HL-60 (cell line): ENCODE results near the gene EDA.

Experiments
- DNase-seq, 2 experiments: peaks; one replicate each; pipeline ENCODE4 v3.0.0-alpha.2; 2010 to 2020; ENCODE audit warnings: low read depth in 1 of 2, low spot score in 1 of 2
- H3K27ac ChIP-seq: fragments of 250-450 bp; sonication (Bioruptor Pico); replicated peaks from 2 replicates; pipeline ENCODE4 v1.5.1; 2020; ENCODE audit warnings: mild to moderate bottlenecking, moderate library complexity
- H3K27me3 ChIP-seq: fragments of 250-450 bp; sonication (Bioruptor Pico); 2 replicates; pipeline ENCODE4 v1.5.1; 2021; ENCODE audit warnings: mild to moderate bottlenecking, moderate library complexity; ENCODE audit not compliant: insufficient read depth, poor library complexity, severe bottlenecking
- H3K4me3 ChIP-seq: replicated peaks from 2 replicates; pipeline ENCODE4 v1.5.1; 2011; ENCODE audit warnings: mild to moderate bottlenecking, control low read depth, low read length; ENCODE audit not compliant: insufficient read depth
- CTCF ChIP-seq: IDR thresholded peaks from one replicate; pipeline ENCODE4 v1.5.1; 2011; ENCODE audit warnings: low read length, control low read depth, inconsistent platforms; ENCODE audit not compliant: insufficient read depth
- GABPA ChIP-seq: IDR thresholded peaks from 2 replicates; pipeline ENCODE4 v1.6.1; 2012; ENCODE audit warnings: low read depth
- POLR2AphosphoS5 ChIP-seq: IDR thresholded peaks from 2 replicates; pipeline ENCODE4 v1.6.1; 2012; ENCODE audit warnings: low read depth
- REST ChIP-seq: IDR thresholded peaks from 2 replicates; pipeline ENCODE4 v1.6.1; 2012; ENCODE audit warnings: low read depth; ENCODE audit not compliant: insufficient replicate concordance
- SPI1 ChIP-seq: IDR thresholded peaks from 2 replicates; pipeline ENCODE4 v1.6.1; 2012; ENCODE audit warnings: low read depth, mild to moderate bottlenecking, borderline replicate concordance

EDA gene

GRCh38 chrX:70026851-70027200, 410.9 kb downstream of the EDA start:
- TF ChIP-seq SPI1 (no peak), CTCF (no peak), POLR2AphosphoS5 (no peak), GABPA (no peak)
- no peaks in the 10 kb centered on the region for H3K27me3 ChIP-seq

GRCh38 chrX:70029863-70030262, 413.9 kb downstream of the EDA start:
- no peak for DNase-seq
- no peak overlapping the region for H3K27ac ChIP-seq
- no peak for TF ChIP-seq SPI1
- no peak for TF ChIP-seq GABPA
- TF ChIP-seq POLR2AphosphoS5, result no peak
- no peak for TF ChIP-seq CTCF
- no peak for TF ChIP-seq REST

More at GRCh38 chrX:70026851-70027200, 410.9 kb downstream of the EDA start:
- no peak for DNase-seq
- no peak overlapping the region for H3K4me3 ChIP-seq
- no peak overlapping the region for H3K27ac ChIP-seq

GRCh38 chrX:70030301-70030767, 414.4 kb downstream of the EDA start:
- DNase-seq, result peak; percentile 26 to 61
- peak; percentile 52 for TF ChIP-seq CTCF
- TF ChIP-seq SPI1, result no peak
- TF ChIP-seq POLR2AphosphoS5, result no peak
- TF ChIP-seq REST, result no peak
- no peak for TF ChIP-seq GABPA
- no peak overlapping the region for H3K27ac ChIP-seq
- H3K4me3 ChIP-seq, result no peak overlapping the region
- H3K27me3 ChIP-seq, result no peaks in the 10 kb centered on the region

More at GRCh38 chrX:70029863-70030262, 413.9 kb downstream of the EDA start:
- H3K27me3 ChIP-seq, result no peaks in the 10 kb centered on the region
- no peak overlapping the region for H3K4me3 ChIP-seq

GRCh38 chrX:70032792-70033191, 416.9 kb downstream of the EDA start:
- Histone ChIP-seq H3K4me3 (no peak overlapping the region), H3K27me3 (no peaks in the 10 kb centered on the region), H3K27ac (no peak overlapping the region)
- TF ChIP-seq GABPA (no peak), SPI1 (no peak), CTCF (no peak), POLR2AphosphoS5 (no peak), REST (no peak)
- DNase-seq, result no peak
